ENCODE data around the gene ARHGAP12. TPM values are rescaled to one million over a fixed set of nuclear protein-coding genes. Genes with fewer than 3 reads are reported as not detected.
A peak's percentile ranks its signal among the peaks of the same experiment; 100 is the strongest.

ARHGAP12 gene
- polyA plus RNA-seq, 1 of the 3 experiments (the other 2 are of a cell fraction) = 8.6 TPM

GRCh38 chr10:31774928-31775650 is 153.5 kb downstream of the ARHGAP12 start (continued):
- no peak for TF ChIP-seq TEAD4 (IDR thresholded peaks at IDR 0.05; ENCODE audit: borderline replicate concordance, insufficient read depth)

GRCh38 chr10:31774299-31774900 is 154.2 kb downstream of the ARHGAP12 start:
- TF ChIP-seq RFX5 (IDR thresholded peaks at IDR 0.05; ENCODE audit: low read length) = no peak
- peak in 1 of 2 experiments; percentile 24; a peak in 1 of 4 replicates for TF ChIP-seq EP300 (IDR thresholded peaks at IDR 0.05; ENCODE audit: borderline replicate concordance in 1 of 2, low read depth in 1 of 2, low read length in 1 of 2)
- Histone ChIP-seq H2AFZ (ENCODE audit: low read depth) (no peak overlapping the region; the same call in 1 of the 2 replicates), H3F3A (replicated peaks; ENCODE audit: insufficient read depth) (peaks cover 10% of the 10 kb centered on the region), H3K79me2 (ENCODE audit: insufficient read depth) (no peaks in the 10 kb centered on the region), H3K4me1 (ENCODE audit: control insufficient read depth in 1 of 2, insufficient read depth in 2 of 2, low read depth in 1 of 2, low read length in 1 of 2) (peaks cover 3 to 21% of the 10 kb centered on the region in 2 experiments; a peak in 2 of 4 replicates), H3K9ac (no peak overlapping the region), H3K36me3 (replicated peaks in 1 of 2; ENCODE audit: control insufficient read depth in 1 of 2, insufficient read depth in 2 of 2, low read length in 1 of 2) (no peaks in the 10 kb centered on the region), H3K27me3 (ENCODE audit: insufficient read depth) (no peaks in the 10 kb centered on the region), H3K9me3 (no peaks in the 10 kb centered on the region), H3K9me2 (no peaks in the 10 kb centered on the region), H3K4me2 (no peak overlapping the region), H3K27ac (ENCODE audit: low read depth in 2 of 2, low read length in 1 of 2) (peak overlapping the region in 1 of 2 experiments; percentile 54; a peak in 2 of 4 replicates), H4K20me1 (ENCODE audit: insufficient read depth) (no peaks in the 10 kb centered on the region), H3K4me3 (ENCODE audit: low read depth in 2 of 2, low read length in 1 of 2) (no peak overlapping the region)
- 83% methylated on average over 6 of the region's 12 CpGs for WGBS (ENCODE audit: low lambda C conversion rate)
- ChIA-PET POLR2A (interaction anchor here (1.5 kb wide), 1 partner anchor 990 kb away, joined by 3 read pairs; no protein-coding TSS in a partner anchor), CTCF (interaction anchor here (0.6 to 2.4 kb wide), 9 partner anchors 9 to 539 kb away, joined by 3 to 8 read pairs (median 3); no protein-coding TSS in a partner anchor)
- peak; percentile 45 for DNase-seq

GRCh38 chr10:31773749-31774298 is 154.8 kb downstream of the ARHGAP12 start:
- peaks cover 16% of the 10 kb centered on the region for H3F3A ChIP-seq (replicated peaks; ENCODE audit: insufficient read depth)
- H3K36me3 ChIP-seq (replicated peaks in 1 of 2; ENCODE audit: control insufficient read depth in 1 of 2, insufficient read depth in 2 of 2, low read length in 1 of 2) = no peaks in the 10 kb centered on the region
- no peaks in the 10 kb centered on the region for H4K20me1 ChIP-seq (ENCODE audit: insufficient read depth)
- no peaks in the 10 kb centered on the region for H3K79me2 ChIP-seq (ENCODE audit: insufficient read depth)
- ChIA-PET POLR2A (no interaction called here), CTCF (interaction anchor here (0.6 to 2.4 kb wide), 6 partner anchors 19 to 538 kb away, joined by 3 to 8 read pairs (median 4); partner anchors contain the start of gene ZEB1)
- no peak overlapping the region for H2AFZ ChIP-seq (ENCODE audit: low read depth)
- peaks cover 5 to 21% of the 10 kb centered on the region in 2 experiments; a peak in 2 of 4 replicates for H3K4me1 ChIP-seq (ENCODE audit: control insufficient read depth in 1 of 2, insufficient read depth in 2 of 2, low read depth in 1 of 2, low read length in 1 of 2)
- no peak overlapping the region for H3K9ac ChIP-seq
- no peak overlapping the region for H3K4me3 ChIP-seq (ENCODE audit: low read depth in 2 of 2, low read length in 1 of 2)
- TF ChIP-seq TEAD4 (IDR thresholded peaks at IDR 0.05; ENCODE audit: borderline replicate concordance, insufficient read depth) (no peak), FOXJ3 (CRISPR knock-in tag; IDR thresholded peaks at IDR 0.05) (no peak), FOXM1 (IDR thresholded peaks at IDR 0.05; ENCODE audit: low read depth) (no peak), USF1 (IDR thresholded peaks at IDR 0.05; ENCODE audit: borderline replicate concordance, low read depth) (no peak), RXRA (IDR thresholded peaks at IDR 0.05; ENCODE audit: borderline replicate concordance, low read depth) (no peak), CHD2 (IDR thresholded peaks at IDR 0.05; ENCODE audit: low read length, partially characterized antibody) (no peak), RAD21 (IDR thresholded peaks at IDR 0.05; ENCODE audit: low read length) (no peak), MEF2A (IDR thresholded peaks at IDR 0.05; ENCODE audit: borderline replicate concordance, low read depth) (no peak), NFIC (IDR thresholded peaks at IDR 0.05; ENCODE audit: borderline replicate concordance) (no peak), FOSL2 (IDR thresholded peaks at IDR 0.05; ENCODE audit: borderline replicate concordance, low read depth) (no peak), MXI1 (IDR thresholded peaks at IDR 0.05; ENCODE audit: low read depth, low read length) (no peak)
- TF ChIP-seq, protein P1, sequence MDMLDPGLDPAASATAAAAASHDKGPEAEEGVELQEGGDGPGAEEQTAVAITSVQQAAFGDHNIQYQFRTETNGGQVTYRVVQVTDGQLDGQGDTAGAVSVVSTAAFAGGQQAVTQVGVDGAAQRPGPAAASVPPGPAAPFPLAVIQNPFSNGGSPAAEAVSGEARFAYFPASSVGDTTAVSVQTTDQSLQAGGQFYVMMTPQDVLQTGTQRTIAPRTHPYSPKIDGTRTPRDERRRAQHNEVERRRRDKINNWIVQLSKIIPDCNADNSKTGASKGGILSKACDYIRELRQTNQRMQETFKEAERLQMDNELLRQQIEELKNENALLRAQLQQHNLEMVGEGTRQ (IDR thresholded peaks at IDR 0.05; ENCODE audit: borderline replicate concordance, low read depth, low read length) = no peak
- H3K9me3 ChIP-seq = no peaks in the 10 kb centered on the region
- no peak overlapping the region for H3K4me2 ChIP-seq
- DNase-seq = no peak
- WGBS (ENCODE audit: low lambda C conversion rate) = 95% methylated on average over 15 of the region's 15 CpGs
- no peaks in the 10 kb centered on the region for H3K27me3 ChIP-seq (ENCODE audit: insufficient read depth)
- peak overlapping the region in 1 of 2 experiments; percentile 26; a peak in 1 of 4 replicates for H3K27ac ChIP-seq (ENCODE audit: low read depth in 2 of 2, low read length in 1 of 2)
- H3K9me2 ChIP-seq = no peaks in the 10 kb centered on the region
